Cardiac muscle cell (in vitro differentiated cells and primary cell): ENCODE results near the gene SOCS7. TPM values are rescaled to one million over a fixed set of nuclear protein-coding genes. Genes with fewer than 3 reads are reported as not detected.
A peak's percentile ranks its signal among the peaks of the same experiment; 100 is the strongest.

ENCODE experiments used
- DNase-seq, 2 donors: peaks; one replicate each; pipeline versions ENCODE4 v3.0.0 to v3.0.0-alpha.2; 2010 to 2017; ENCODE audit warnings: low read depth in 1 of 2, low spot score in 1 of 2
- H3K27ac ChIP-seq: fragments of 200-600 bp; sonication (generic); 2 replicates; pipeline ENCODE4 v1.5.1; 2016
- H3K27me3 ChIP-seq: fragments of 200-600 bp; sonication (generic); 2 replicates; pipeline ENCODE4 v1.6.0; 2016; ENCODE audit warnings: control low read depth
- H3K36me3 ChIP-seq: fragments of 200-600 bp; sonication (generic); 2 replicates; pipeline ENCODE4 v1.5.1; 2016; ENCODE audit warnings: control low read depth
- H3K4me1 ChIP-seq: fragments of 200-600 bp; sonication (generic); 2 replicates; pipeline ENCODE4 v1.8.1; 2017; ENCODE audit warnings: low read depth, mild to moderate bottlenecking, mixed run types
- H3K4me3 ChIP-seq: fragments of 200-600 bp; sonication (generic); 2 replicates; pipeline ENCODE4 v1.5.1; 2016; ENCODE audit warnings: mild to moderate bottlenecking
- H3K9me3 ChIP-seq: fragments of 200-600 bp; sonication (generic); 2 replicates; pipeline ENCODE4 v1.5.1; 2017; ENCODE audit warnings: low read depth, mild to moderate bottlenecking, control low read depth
- polyA plus RNA-seq: library from polyadenylated mRNA; unstranded; fragments of >200 nt; fragmentation: Nextera tagmentation; extraction: Ambion mirVana; gene quantifications from 2 replicates; pipeline ENCODE4 v1.2.1, GENCODE V29; 2016
- total RNA-seq: library from RNA; depleted of rRNA; stranded (reverse); fragments of >200 nt; gene quantifications from 2 replicates; pipeline ENCODE4 v1.2.3, GENCODE V29; 2016
- TF ChIP-seq, protein P1 (sequence below): IDR thresholded peaks from 2 replicates; pipeline ENCODE4 v1.5.1; 2012; ENCODE audit warnings: low read depth, mild to moderate bottlenecking, low read length

Gene SOCS7
- total and polyA plus RNA-seq, 2 experiments from 2014 or later: 2.8 to 18.7 TPM

DNA sequence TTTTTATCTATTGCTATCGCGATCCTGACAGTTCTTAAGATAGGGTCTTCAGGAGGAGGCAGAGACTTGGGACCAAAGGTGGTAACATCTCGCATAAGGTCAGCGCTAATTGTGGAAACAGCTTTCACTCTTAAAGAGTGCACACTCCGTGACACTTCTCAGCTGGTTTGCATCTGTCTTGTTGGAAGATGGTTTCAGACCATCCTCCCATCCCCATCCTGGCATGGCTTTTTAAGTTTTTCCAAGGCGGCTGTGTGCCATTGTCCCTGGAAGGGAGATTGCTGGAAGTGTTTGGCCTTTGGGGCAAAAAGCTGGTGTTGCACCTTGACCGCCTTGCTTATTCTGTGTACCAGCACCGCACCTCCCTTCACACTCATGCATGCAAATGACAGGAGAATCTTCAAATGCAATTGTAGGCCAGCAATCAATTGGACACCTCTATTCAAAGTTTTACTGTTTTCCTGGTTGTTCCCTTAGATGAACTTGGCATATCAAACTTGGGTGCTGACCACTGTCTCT, 1.5 kb downstream of the SOCS7 start:
- DNase-seq: peak in 1 of 2 donors; percentile 8
- H3K27me3 ChIP-seq: no peaks in the 10 kb centered on the region
- peaks cover 14% of the 10 kb centered on the region for H3K4me1 ChIP-seq
- no peaks in the 10 kb centered on the region for H3K36me3 ChIP-seq
- no peaks in the 10 kb centered on the region for H3K9me3 ChIP-seq
- TF ChIP-seq, protein P1, sequence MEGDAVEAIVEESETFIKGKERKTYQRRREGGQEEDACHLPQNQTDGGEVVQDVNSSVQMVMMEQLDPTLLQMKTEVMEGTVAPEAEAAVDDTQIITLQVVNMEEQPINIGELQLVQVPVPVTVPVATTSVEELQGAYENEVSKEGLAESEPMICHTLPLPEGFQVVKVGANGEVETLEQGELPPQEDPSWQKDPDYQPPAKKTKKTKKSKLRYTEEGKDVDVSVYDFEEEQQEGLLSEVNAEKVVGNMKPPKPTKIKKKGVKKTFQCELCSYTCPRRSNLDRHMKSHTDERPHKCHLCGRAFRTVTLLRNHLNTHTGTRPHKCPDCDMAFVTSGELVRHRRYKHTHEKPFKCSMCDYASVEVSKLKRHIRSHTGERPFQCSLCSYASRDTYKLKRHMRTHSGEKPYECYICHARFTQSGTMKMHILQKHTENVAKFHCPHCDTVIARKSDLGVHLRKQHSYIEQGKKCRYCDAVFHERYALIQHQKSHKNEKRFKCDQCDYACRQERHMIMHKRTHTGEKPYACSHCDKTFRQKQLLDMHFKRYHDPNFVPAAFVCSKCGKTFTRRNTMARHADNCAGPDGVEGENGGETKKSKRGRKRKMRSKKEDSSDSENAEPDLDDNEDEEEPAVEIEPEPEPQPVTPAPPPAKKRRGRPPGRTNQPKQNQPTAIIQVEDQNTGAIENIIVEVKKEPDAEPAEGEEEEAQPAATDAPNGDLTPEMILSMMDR: no peak
- H3K27ac ChIP-seq: no peak overlapping the region
- peak overlapping the region; percentile 99 for H3K4me3 ChIP-seq

DNA sequence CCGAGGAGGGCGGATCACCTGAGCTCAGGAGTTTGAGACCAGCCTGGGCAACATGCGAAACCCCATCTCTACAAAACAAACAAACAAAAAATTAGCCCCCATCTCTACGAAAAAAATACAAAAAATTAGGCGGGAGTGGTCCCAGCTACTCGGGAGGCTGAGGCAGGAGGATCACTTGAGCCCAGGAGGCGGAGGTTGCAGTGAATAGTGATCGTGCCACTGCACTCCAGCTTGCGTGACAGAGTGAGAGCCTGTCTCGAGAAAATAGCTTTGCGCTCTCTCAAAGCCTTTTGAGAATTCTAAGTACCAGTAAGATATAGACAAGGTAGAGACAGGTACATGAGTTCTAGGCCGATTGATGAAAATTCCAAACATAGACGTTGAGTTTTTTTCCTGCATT, 2.0 kb downstream of the SOCS7 start:
- no peak overlapping the region for H3K4me3 ChIP-seq
- H3K27ac ChIP-seq: no peak overlapping the region
- H3K36me3 ChIP-seq: no peaks in the 10 kb centered on the region
- no peaks in the 10 kb centered on the region for H3K9me3 ChIP-seq
- no peaks in the 10 kb centered on the region for H3K27me3 ChIP-seq
- no peak for DNase-seq
- TF ChIP-seq, protein P1: no peak
- H3K4me1 ChIP-seq: peaks cover 14% of the 10 kb centered on the region

DNA sequence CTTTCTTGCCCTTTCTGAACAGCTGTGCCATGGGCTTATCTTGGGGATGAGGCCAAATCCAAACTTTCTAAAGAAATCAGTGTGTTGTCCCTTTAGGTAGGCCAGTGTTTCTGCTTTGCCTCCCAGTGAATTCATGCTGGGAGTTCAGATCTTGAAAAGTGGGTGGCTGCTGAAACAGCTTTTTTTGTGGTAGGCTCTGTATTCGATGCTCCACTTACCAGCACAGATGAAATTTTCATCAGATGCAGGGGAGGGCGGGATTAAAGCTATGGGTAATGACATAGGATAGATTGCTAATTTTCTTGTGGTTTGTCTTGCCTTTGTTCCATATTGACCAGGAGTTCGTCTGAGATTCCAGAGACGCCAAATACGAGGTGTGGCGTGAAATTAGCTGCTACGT, 2.8 kb downstream of the SOCS7 start:
- H3K27ac ChIP-seq: no peak overlapping the region
- H3K4me3 ChIP-seq: no peak overlapping the region
- no peaks in the 10 kb centered on the region for H3K9me3 ChIP-seq
- no peak for DNase-seq
- H3K4me1 ChIP-seq: peaks cover 14% of the 10 kb centered on the region
- TF ChIP-seq, protein P1: no peak
- no peaks in the 10 kb centered on the region for H3K27me3 ChIP-seq
- H3K36me3 ChIP-seq: no peaks in the 10 kb centered on the region

DNA sequence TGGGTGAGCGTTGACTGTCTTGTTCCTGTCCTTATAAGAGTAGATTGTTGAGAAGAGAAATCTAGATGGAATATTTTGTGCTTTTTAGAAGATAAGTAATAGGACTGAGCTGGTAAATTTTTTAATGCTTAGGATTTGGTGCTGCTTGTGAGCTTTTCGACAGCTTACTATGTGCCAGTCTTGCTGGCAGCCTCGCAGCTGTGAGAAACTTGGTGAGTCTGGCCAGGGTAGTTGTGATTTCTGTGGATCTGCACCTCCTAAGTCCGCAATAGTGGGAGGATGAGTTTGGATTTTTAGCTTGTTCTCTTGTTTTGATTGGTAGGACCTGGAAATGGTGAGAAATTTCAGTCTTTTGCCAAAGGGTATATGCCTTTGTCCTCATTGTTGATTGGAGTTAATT, 3.6 kb downstream of the SOCS7 start:
- TF ChIP-seq, protein P1: no peak
- H3K4me3 ChIP-seq: no peak overlapping the region
- H3K4me1 ChIP-seq: peaks cover 14% of the 10 kb centered on the region

DNA sequence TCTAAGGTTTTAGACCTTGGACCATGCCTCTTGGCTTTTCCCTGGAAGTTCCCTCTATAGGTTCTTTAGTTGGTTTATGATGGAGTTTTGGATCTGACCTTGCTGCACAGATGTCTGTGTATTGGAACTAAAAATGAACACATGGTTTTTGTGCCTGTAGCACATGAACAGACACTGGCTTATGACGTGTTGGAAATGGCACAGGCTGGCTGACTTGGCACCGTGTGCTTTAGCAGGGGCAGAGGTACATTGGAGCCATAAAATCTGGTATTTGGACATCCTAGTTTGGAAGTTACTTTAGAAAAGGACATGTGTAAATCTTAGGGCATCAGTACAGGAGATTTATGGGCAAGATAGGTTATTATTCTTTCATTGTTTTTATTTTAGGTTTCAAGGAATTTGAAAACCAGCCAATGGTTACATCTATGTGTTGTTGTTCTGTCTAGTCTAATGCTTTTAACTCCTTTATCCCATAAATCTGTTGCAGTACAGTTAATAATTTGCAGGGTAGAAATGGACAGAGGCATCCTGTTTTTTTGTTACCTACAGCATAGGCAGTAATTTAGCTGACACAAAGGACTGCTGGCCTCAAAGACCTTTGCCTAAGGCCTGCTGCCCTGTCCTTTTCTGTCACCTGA, 6.0 kb downstream of the SOCS7 start:
- no peaks in the 10 kb centered on the region for H3K27me3 ChIP-seq
- H3K4me3 ChIP-seq: no peak overlapping the region
- TF ChIP-seq, protein P1: no peak
- peaks cover 24% of the 10 kb centered on the region for H3K4me1 ChIP-seq
- no peaks in the 10 kb centered on the region for H3K36me3 ChIP-seq
- no peaks in the 10 kb centered on the region for H3K9me3 ChIP-seq
- H3K27ac ChIP-seq: no peak overlapping the region
- no peak for DNase-seq

More for the DNA sequence above, 3.6 kb downstream of the SOCS7 start:
- Histone ChIP-seq H3K9me3 (no peaks in the 10 kb centered on the region), H3K27ac (no peak overlapping the region), H3K36me3 (no peaks in the 10 kb centered on the region), H3K27me3 (no peaks in the 10 kb centered on the region)
- no peak for DNase-seq
